Keratinocyte (primary cell): Measurements from ENCODE around the gene HCRT. TPM values are rescaled to one million over a fixed set of nuclear protein-coding genes. Genes with fewer than 3 reads are reported as not detected.

Experiments used
- DNase-seq: peaks from one replicate; pipeline ENCODE4 v3.0.0-alpha.2; 2011; ENCODE audit warnings: low read depth, missing footprints, low spot score
- FAIRE-seq: peaks from 2 replicates; lab custom pipeline; 2011; peaks lifted over from hg19 to GRCh38; lab: Jason Lieb, UNC
- H2AFZ ChIP-seq: 2 replicates; pipeline ENCODE4 v1.6.0; 2012; ENCODE audit warnings: low read length, control low read depth, inconsistent platforms; ENCODE audit not compliant: control insufficient read depth
- H3K27ac ChIP-seq: 2 replicates; pipeline ENCODE4 v1.5.1; 2011; ENCODE audit warnings: low read length; ENCODE audit not compliant: control insufficient read depth, insufficient read depth
- H3K27me3 ChIP-seq: 3 replicates; pipeline ENCODE4 v1.6.0; 2011; ENCODE audit warnings: low read length; ENCODE audit not compliant: control insufficient read depth, insufficient read depth; ENCODE audit errors: extremely low read depth
- H3K36me3 ChIP-seq, 2 experiments: 2 replicates in 1 of 2; 3 replicates in 1 of 2; pipeline ENCODE4 v1.5.1; 2011; ENCODE audit warnings: low read length in 2 of 2, mild to moderate bottlenecking in 1 of 2; ENCODE audit not compliant: control insufficient read depth in 2 of 2, insufficient read depth in 2 of 2; ENCODE audit errors: extremely low read depth in 1 of 2
- H3K4me1 ChIP-seq: 3 replicates; pipeline ENCODE4 v1.5.1; 2011; ENCODE audit warnings: low read length; ENCODE audit not compliant: control insufficient read depth, insufficient read depth; ENCODE audit errors: extremely low read depth
- H3K4me2 ChIP-seq: 3 replicates; pipeline ENCODE4 v1.6.0; 2011; ENCODE audit warnings: low read depth, low read length; ENCODE audit not compliant: control insufficient read depth, insufficient read depth; ENCODE audit errors: extremely low read depth
- H3K4me3 ChIP-seq, 3 experiments: fragments of 200-600 bp in 1 of 3; sonication (generic) in 1 of 3; 2 replicates in 2 of 3; 3 replicates in 1 of 3; pipeline ENCODE4 v1.5.1; 2011 to 2016; ENCODE audit warnings: low read length in 3 of 3, mild to moderate bottlenecking in 3 of 3, control low read depth in 2 of 3, inconsistent platforms in 1 of 3, low read depth in 1 of 3, mixed read lengths in 1 of 3, mixed run types in 1 of 3, moderate library complexity in 1 of 3; ENCODE audit not compliant: control insufficient read depth in 2 of 3, insufficient read depth in 2 of 3; ENCODE audit errors: extremely low read depth in 1 of 3
- H3K79me2 ChIP-seq: 2 replicates; pipeline ENCODE4 v1.6.0; 2012; ENCODE audit warnings: low read length; ENCODE audit not compliant: control insufficient read depth, insufficient read depth
- H3K9ac ChIP-seq: 3 replicates; pipeline ENCODE4 v1.6.0; 2011; ENCODE audit warnings: low read length; ENCODE audit not compliant: control insufficient read depth, insufficient read depth; ENCODE audit errors: extremely low read depth
- H3K9me1 ChIP-seq: 3 replicates; pipeline ENCODE4 v1.6.0; 2011; ENCODE audit warnings: low read length; ENCODE audit not compliant: control insufficient read depth, insufficient read depth; ENCODE audit errors: extremely low read depth
- H3K9me3 ChIP-seq: 2 replicates; pipeline ENCODE4 v1.5.1; 2012; ENCODE audit warnings: low read depth, low read length; ENCODE audit not compliant: control insufficient read depth
- H4K20me1 ChIP-seq: 3 replicates; pipeline ENCODE4 v1.6.0; 2011; ENCODE audit warnings: low read length; ENCODE audit not compliant: control insufficient read depth, insufficient read depth; ENCODE audit errors: extremely low read depth
- EZH2 ChIP-seq: IDR thresholded peaks from one replicate; pipeline ENCODE4 v1.6.1; 2012; ENCODE audit warnings: inconsistent platforms, mild to moderate bottlenecking, low read length, moderate library complexity
- dilution Hi-C: fragments of 300-500 bp; cut with MboI; formaldehyde crosslinking; loops from one replicate; pipeline ENCODE4 v1.7.0; 2020; ENCODE audit warnings: low sequenced_read_pairs; ENCODE audit not compliant: extremely low pct_ligation_motif_present
- polyA plus RNA-seq, 5 experiments: library from polyadenylated mRNA; depleted of rRNA in 3 of 5; stranded (reverse) in 3 of 5; stranded (forward) in 1 of 5; unstranded in 1 of 5; fragments of >200 nt; gene quantifications; 1 replicate in 1 of 5; 2 replicates in 3 of 5; 3 replicates in 1 of 5; pipeline versions ENCODE4 v1.2.1 to v1.2.3, GENCODE V29; 2011 to 2012; ENCODE audit warnings: missing spikeins in 2 of 5, low read depth in 1 of 5, low replicate concordance in 1 of 5
- TF ChIP-seq, protein P1 (sequence below), 3 experiments: IDR thresholded peaks in 1 of 3; conservative IDR thresholded peaks in 1 of 3; optimal IDR thresholded peaks in 1 of 3; 2 replicates in 2 of 3; 3 replicates in 1 of 3; pipeline versions ENCODE3 to v1.5.1; 2011; ENCODE audit warnings: low read length in 3 of 3, mild to moderate bottlenecking in 3 of 3, moderate library complexity in 2 of 3, control low read depth in 1 of 3, inconsistent platforms in 1 of 3; ENCODE audit not compliant: insufficient read depth in 2 of 3; ENCODE audit errors: extremely low read depth in 1 of 3

The HCRT gene
- polyA plus RNA-seq, 1 donor (not counting 4 experiments of a cell fraction or from before 2014, with no cell fraction given), result not detected

DNA sequence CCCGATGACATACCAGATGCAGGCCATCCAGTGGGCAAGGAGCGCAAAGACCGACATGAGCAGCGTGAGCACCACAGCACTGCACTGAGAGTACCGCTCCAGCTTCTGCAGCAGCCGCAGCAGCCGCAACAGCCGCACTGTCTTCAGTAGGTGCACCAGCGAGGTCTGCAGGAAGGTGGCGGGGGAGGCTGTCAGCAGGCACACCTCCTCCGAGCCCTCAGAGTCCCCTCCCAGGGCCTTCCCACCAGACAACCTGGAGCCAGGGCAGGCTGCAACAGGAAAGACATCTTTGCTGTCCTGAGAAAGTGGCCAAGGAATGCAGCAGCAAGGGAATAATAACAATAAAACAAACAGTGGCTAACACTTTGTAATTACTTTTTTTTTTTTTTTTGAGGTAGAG lies 13.4 kb downstream of the HCRT start:
- TF ChIP-seq, protein P1, sequence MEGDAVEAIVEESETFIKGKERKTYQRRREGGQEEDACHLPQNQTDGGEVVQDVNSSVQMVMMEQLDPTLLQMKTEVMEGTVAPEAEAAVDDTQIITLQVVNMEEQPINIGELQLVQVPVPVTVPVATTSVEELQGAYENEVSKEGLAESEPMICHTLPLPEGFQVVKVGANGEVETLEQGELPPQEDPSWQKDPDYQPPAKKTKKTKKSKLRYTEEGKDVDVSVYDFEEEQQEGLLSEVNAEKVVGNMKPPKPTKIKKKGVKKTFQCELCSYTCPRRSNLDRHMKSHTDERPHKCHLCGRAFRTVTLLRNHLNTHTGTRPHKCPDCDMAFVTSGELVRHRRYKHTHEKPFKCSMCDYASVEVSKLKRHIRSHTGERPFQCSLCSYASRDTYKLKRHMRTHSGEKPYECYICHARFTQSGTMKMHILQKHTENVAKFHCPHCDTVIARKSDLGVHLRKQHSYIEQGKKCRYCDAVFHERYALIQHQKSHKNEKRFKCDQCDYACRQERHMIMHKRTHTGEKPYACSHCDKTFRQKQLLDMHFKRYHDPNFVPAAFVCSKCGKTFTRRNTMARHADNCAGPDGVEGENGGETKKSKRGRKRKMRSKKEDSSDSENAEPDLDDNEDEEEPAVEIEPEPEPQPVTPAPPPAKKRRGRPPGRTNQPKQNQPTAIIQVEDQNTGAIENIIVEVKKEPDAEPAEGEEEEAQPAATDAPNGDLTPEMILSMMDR (optimal IDR thresholded peaks at IDR 0.05 in 1 of 3, IDR thresholded peaks at IDR 0.05 in 1 of 3, conservative IDR thresholded peaks at IDR 0.05 in 1 of 3; ENCODE audit: extremely low read depth in 1 of 3, insufficient read depth in 2 of 3, low read length in 3 of 3), result peak in 2 of 3 experiments; percentile 16 to 32
- no peak for TF ChIP-seq EZH2
- no peaks in the 10 kb centered on the region for H3K9me1 ChIP-seq
- no peak for DNase-seq
- no peak for FAIRE-seq
- H3K36me3 ChIP-seq, result no peaks in the 10 kb centered on the region
- H3K27me3 ChIP-seq, result peaks cover 15% of the 10 kb centered on the region
- no peaks in the 10 kb centered on the region for H3K79me2 ChIP-seq
- H3K27ac ChIP-seq, result no peak overlapping the region
- H3K9me3 ChIP-seq, result no peaks in the 10 kb centered on the region
- no peak overlapping the region for H3K4me3 ChIP-seq
- no peak overlapping the region for H3K9ac ChIP-seq
- H4K20me1 ChIP-seq, result no peaks in the 10 kb centered on the region
- no peak overlapping the region for H3K4me2 ChIP-seq
- dilution Hi-C loops, result no loop called here
- peaks cover 3% of the 10 kb centered on the region for H3K4me1 ChIP-seq
- no peak overlapping the region for H2AFZ ChIP-seq

DNA sequence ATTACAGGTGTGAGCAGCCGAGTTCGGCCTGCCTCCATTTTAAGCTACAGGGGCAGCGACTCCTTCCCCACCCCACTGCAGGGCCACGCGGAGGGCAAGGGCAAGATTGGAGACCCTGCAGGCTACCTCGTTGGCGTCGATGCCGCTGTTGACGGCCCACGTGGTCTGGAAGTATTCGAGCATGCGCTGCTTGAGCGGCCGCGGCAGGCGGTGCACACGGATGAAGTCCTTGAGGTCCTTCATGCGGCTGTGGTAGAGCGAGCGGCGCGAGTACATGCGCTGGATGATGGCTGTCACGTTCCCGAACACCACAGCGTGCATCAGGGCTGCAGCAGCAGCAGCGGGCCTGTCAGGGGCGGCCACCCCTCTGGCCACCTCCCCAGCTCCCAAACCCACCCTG lies 15.9 kb downstream of the HCRT start:
- dilution Hi-C loops, result no loop called here
- Histone ChIP-seq H2AFZ (no peak overlapping the region), H3K27me3 (peaks cover 15% of the 10 kb centered on the region), H3K27ac (no peak overlapping the region), H3K79me2 (no peaks in the 10 kb centered on the region), H4K20me1 (no peaks in the 10 kb centered on the region), H3K9ac (no peak overlapping the region), H3K4me2 (no peak overlapping the region), H3K4me3 (no peak overlapping the region), H3K36me3 (no peaks in the 10 kb centered on the region), H3K9me1 (no peaks in the 10 kb centered on the region), H3K4me1 (peaks cover 3% of the 10 kb centered on the region), H3K9me3 (no peaks in the 10 kb centered on the region)
- DNase-seq, result no peak
- TF ChIP-seq EZH2, result no peak
- TF ChIP-seq, protein P1 (optimal IDR thresholded peaks at IDR 0.05 in 1 of 3, IDR thresholded peaks at IDR 0.05 in 1 of 3, conservative IDR thresholded peaks at IDR 0.05 in 1 of 3; ENCODE audit: extremely low read depth in 1 of 3, insufficient read depth in 2 of 3, low read length in 3 of 3), result no peak
- no peak for FAIRE-seq
